ENCODE measurements around the gene MUCL3.

DNA sequence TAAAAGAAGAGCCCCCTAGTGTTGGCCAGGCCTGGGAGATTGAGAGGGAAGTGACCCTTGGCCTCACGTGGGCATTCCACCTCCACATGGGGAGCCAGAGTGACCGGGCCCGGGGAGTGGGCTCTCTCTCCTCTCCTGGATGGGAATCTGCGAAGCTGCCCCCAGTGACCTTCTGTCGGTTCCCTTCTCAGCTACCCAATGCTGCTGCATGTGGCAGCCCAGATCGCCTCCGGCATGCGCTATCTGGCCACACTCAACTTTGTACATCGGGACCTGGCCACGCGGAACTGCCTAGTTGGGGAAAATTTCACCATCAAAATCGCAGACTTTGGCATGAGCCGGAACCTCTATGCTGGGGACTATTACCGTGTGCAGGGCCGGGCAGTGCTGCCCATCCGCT, 42.9 kb upstream of the MUCL3 start:
- TF ChIP-seq, protein P1, sequence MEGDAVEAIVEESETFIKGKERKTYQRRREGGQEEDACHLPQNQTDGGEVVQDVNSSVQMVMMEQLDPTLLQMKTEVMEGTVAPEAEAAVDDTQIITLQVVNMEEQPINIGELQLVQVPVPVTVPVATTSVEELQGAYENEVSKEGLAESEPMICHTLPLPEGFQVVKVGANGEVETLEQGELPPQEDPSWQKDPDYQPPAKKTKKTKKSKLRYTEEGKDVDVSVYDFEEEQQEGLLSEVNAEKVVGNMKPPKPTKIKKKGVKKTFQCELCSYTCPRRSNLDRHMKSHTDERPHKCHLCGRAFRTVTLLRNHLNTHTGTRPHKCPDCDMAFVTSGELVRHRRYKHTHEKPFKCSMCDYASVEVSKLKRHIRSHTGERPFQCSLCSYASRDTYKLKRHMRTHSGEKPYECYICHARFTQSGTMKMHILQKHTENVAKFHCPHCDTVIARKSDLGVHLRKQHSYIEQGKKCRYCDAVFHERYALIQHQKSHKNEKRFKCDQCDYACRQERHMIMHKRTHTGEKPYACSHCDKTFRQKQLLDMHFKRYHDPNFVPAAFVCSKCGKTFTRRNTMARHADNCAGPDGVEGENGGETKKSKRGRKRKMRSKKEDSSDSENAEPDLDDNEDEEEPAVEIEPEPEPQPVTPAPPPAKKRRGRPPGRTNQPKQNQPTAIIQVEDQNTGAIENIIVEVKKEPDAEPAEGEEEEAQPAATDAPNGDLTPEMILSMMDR (IDR thresholded peaks at IDR 0.05; ENCODE audit: insufficient read depth, low read depth, low read length): no peak
- no peak for TF ChIP-seq EZH2 (IDR thresholded peaks at IDR 0.05; ENCODE audit: insufficient read depth, low read length)

Measured in astrocyte (in vitro differentiated cells and primary cell).